ENCODE measurements around the gene ADCK1. TPM values are rescaled to one million over a fixed set of nuclear protein-coding genes. Genes with fewer than 3 reads are reported as not detected.

The ADCK1 gene
- total and polyA plus RNA-seq, 9 of the 15 experiments (the other 6 are each of a cell fraction or from before 2014, with no cell fraction given): 2.8 to 8.9 (median 4.3) TPM

DNA sequence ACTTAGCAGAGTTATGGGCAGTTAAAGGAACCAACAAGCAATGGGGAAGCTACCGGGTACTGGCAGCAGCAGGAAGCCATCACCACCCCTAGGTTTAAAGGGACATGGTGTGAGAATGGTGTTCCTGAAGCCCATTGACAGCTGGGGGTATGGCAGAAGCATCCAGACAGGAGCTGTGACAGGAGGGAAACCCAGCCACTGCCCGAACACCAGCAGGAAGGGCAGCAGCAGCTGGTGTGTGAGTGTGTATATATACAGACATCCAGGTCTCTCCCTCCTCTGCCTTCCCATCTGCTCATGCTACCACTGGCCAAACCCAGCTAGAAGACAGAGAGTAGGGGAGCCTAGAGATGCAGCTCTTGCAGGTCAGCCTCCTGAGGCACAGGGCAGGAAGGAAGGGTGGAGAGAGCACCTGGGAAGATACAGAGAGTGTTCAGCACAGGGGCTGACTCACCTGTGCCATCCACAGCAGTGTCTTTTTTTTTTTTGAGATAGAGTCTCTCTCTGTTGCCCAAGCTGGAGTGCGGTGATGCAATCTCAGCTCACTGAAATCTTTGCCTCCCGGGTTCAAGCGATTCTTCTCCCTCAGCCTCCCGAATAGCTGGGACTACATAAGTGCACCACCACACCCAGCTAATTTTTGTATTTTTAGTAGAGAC, 9.2 kb upstream of the ADCK1 start:
- intact Hi-C loops (cut with micrococcal nuclease): no loop called here
- no peaks in the 10 kb centered on the region; a peak in 2 of 5 replicates for H3K4me1 ChIP-seq (replicated peaks in 1 of 2; ENCODE audit: control insufficient read depth in 2 of 2, insufficient read depth in 2 of 2, low read length in 2 of 2)
- H3K27ac ChIP-seq (ENCODE audit: extremely low read depth, low read depth, low read length): no peak overlapping the region
- no peaks in the 10 kb centered on the region for H3K27me3 ChIP-seq (ENCODE audit: control insufficient read depth in 2 of 2, insufficient read depth in 2 of 2, low read length in 2 of 2)
- TF ChIP-seq ATF3 (IDR thresholded peaks at IDR 0.05) (peak; percentile 81), ATF3 (CRISPR knock-in tag; conservative IDR thresholded peaks at IDR 0.05) (no peak), CEBPG (CRISPR knock-in tag; IDR thresholded peaks at IDR 0.05) (no peak), CEBPG (tag; conservative IDR thresholded peaks at IDR 0.05 in 1 of 2, IDR thresholded peaks at IDR 0.05 in 1 of 2) (peak in 1 of 2 experiments; percentile 56; a peak in 1 of 4 replicates), CEBPB (tag; IDR thresholded peaks at IDR 0.05) (peak; percentile 57), EWSR1 (IDR thresholded peaks at IDR 0.05; ENCODE audit: borderline replicate concordance, low read depth, partially characterized antibody) (no peak), FOSL1 (tag; conservative IDR thresholded peaks at IDR 0.05) (0 out of 2 replicates have a peak, but pooled peaks have one; percentile 22), ESRRA (IDR thresholded peaks at IDR 0.05; ENCODE audit: borderline replicate concordance, low read depth) (no peak)
- TF ChIP-seq, protein P1, sequence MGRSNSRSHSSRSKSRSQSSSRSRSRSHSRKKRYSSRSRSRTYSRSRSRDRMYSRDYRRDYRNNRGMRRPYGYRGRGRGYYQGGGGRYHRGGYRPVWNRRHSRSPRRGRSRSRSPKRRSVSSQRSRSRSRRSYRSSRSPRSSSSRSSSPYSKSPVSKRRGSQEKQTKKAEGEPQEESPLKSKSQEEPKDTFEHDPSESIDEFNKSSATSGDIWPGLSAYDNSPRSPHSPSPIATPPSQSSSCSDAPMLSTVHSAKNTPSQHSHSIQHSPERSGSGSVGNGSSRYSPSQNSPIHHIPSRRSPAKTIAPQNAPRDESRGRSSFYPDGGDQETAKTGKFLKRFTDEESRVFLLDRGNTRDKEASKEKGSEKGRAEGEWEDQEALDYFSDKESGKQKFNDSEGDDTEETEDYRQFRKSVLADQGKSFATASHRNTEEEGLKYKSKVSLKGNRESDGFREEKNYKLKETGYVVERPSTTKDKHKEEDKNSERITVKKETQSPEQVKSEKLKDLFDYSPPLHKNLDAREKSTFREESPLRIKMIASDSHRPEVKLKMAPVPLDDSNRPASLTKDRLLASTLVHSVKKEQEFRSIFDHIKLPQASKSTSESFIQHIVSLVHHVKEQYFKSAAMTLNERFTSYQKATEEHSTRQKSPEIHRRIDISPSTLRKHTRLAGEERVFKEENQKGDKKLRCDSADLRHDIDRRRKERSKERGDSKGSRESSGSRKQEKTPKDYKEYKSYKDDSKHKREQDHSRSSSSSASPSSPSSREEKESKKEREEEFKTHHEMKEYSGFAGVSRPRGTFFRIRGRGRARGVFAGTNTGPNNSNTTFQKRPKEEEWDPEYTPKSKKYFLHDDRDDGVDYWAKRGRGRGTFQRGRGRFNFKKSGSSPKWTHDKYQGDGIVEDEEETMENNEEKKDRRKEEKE (IDR thresholded peaks at IDR 0.05; ENCODE audit: borderline replicate concordance in 1 of 2, control insufficient read depth in 1 of 2, low read depth in 2 of 2, low read length in 1 of 2): no peak
- FAIRE-seq (no peak), ATAC-seq (no peak; the same call in 2 of the 3 replicates), DNase-seq (ENCODE audit: extremely low read depth in 1 of 4, low spot score in 3 of 4) (no peak)
- H3K9ac ChIP-seq (ENCODE audit: insufficient read depth in 1 of 2, low read depth in 2 of 2, low read length in 2 of 2): peak overlapping the region in 1 of 2 experiments; percentile 52; a peak in 1 of 4 replicates
- no peaks in the 10 kb centered on the region for H4K20me1 ChIP-seq (replicated peaks; ENCODE audit: control insufficient read depth, insufficient read depth, low read length)
- no peaks in the 10 kb centered on the region for H3K9me1 ChIP-seq (ENCODE audit: control insufficient read depth, insufficient read depth, low read length)
- ChIA-PET CTCF (ENCODE audit: low intra/inter-chr PET ratio) (no interaction called here), POLR2A (interaction anchor here (1.1 to 1.9 kb wide), 2 partner anchors 10 to 183 kb away, joined by 3 to 5 read pairs; partner anchors contain the start of gene ADCK1)
- no peak overlapping the region for H3K4me2 ChIP-seq (ENCODE audit: insufficient read depth, low read length)
- H3K9me3 ChIP-seq (replicated peaks; ENCODE audit: control insufficient read depth, insufficient read depth, low read depth, low read length): no peaks in the 10 kb centered on the region
- 23% methylated on average over 6 of the region's 6 CpGs for WGBS (ENCODE audit: insufficient coverage, low coverage, missing lambda C conversion rate)
- no peaks in the 10 kb centered on the region for H3K79me2 ChIP-seq (ENCODE audit: control insufficient read depth, insufficient read depth, low read length)
- H3K36me3 ChIP-seq (ENCODE audit: control insufficient read depth, insufficient read depth, low read length): no peaks in the 10 kb centered on the region
- in situ Hi-C loops (cut with MboI): no loop called here
- no TSS peak for BruUV-seq (replicated peaks)
- no peak overlapping the region for H2AFZ ChIP-seq (ENCODE audit: low read depth, low read length)
- no peak overlapping the region for H3K4me3 ChIP-seq

Data from K562 (cell line).